GM21786 (cell line): ENCODE data around the gene NRL.
A peak's percentile ranks its signal among the peaks of the same experiment; 100 is the strongest.

ENCODE experiments used
- ATAC-seq: cut with Tn5 transposase; IDR thresholded peaks from one replicate; pipeline ENCODE4 v1.9.1; 2021; ENCODE audit not compliant: unreplicated experiment

Gene NRL

DNA sequence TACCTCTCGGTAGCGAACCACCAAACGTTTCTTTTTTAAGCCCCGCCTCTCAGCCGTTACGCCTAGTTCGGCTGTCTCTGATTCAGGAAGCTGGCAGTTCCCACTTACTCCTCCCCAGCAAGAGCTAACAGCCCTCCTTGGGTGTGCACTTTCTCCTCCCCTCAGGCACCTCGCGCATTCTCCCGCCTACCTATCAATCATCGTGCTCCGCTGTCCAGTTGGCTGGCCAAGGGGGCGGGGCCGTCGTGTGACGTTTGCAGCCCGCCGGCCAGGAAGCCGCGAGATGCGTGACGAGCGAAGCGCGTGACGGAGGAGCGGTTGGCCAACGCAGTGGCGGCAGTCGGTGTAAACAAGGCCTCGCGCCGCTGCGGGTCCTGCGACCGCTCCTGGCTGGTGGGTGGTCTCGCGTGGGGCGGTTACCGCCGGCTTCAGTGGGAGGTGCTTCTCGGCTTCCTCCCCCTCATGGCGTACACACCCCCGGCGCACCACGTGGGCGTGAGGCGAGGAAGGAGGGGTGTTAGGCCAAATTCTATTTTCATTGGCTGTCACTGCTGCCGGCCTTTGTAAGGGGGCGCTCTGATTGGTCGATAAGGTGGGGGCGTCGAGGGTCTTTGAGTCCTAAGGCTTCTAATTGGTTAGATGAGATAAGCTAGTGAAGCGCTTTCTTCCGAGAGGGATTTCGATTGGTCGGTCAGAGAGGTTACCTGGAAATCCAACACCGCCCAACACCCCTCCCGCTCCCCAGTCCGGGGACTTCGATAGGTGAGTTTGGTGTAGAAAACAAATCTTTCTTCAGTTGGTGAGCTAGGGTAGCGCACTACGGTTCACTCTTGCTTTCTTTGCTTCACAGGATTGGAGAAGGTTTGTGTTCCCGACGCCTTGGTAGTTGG lies at the start of gene NRL, which contains the start of gene DCAF11:
NRL (minus strand) TSS at position 418 of the 890 bp plus-strand sequence. CDS start 32,101 bp downstream, outside the sequence.
DCAF11 (plus strand) TSS at position 246 of the 890 bp plus-strand sequence. CDS start 818 bp downstream, outside the sequence.
- ATAC-seq: peak; percentile 87

DNA sequence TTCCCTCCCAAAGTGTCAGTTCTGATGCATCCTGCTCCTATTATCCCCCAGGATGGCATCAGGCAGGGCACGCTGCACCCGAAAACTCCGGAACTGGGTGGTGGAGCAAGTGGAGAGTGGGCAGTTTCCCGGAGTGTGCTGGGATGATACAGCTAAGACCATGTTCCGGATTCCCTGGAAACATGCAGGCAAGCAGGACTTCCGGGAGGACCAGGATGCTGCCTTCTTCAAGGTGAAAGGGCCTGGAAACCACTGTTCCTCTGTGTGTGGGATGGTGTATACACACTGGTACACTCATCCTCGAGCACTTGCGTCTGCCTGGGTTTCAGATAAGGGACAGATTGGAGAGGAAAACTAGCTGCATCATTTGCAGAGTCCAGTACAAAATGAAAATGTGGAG lies 47.3 kb upstream of the NRL start:
- ATAC-seq: no peak

DNA sequence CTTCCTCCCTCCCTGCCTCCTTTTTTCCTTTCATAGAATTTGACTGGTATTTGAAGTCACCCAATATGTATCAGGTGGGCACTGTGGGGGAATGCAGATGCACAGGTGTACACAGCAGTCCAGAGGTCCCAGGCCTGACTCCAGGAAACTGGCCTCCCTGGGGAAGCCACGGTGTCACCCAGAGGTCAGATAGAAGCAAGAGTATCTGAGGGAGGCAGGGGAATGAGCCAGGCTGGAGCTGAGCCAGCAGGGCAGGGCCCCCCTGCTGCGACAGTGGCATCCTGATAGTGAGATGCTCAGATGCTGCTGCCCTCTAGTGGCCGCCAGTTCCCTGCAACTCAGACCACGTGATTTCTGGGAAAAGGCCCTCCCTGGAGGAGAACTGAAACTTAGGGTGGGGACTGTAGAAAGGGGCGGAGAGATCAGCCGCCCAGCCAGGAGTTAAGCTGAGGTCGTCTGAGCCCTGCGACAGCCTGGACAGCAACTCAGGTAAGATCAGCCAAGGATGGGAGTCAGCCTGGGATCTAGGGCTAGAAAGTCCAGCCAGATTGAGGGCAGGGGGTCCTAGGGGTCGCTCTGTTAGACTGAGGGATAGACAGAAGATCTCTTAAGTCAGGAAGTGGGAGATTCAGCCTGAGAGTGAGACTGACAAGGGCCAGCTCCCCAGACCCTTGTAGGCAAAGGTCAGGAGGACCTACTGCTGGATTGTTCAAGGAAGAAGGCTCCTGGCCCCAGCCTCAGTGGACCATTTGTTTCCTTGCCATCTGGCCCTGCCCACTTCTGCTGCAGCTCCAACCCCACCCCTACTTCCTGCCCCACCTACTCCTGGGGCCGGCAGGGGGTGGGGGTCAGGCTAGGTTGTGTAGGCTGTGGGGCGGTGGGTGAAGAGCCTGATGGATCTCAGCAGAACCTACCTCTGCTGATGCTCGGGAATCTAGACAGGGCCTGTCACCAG lies 46.4 kb upstream of the NRL start, which contains the start of gene IRF9:
IRF9 (plus strand) TSS at position 416 of the 955 bp plus-strand sequence. CDS start 880 bp downstream, outside the sequence.
- peak; percentile 84 for ATAC-seq

DNA sequence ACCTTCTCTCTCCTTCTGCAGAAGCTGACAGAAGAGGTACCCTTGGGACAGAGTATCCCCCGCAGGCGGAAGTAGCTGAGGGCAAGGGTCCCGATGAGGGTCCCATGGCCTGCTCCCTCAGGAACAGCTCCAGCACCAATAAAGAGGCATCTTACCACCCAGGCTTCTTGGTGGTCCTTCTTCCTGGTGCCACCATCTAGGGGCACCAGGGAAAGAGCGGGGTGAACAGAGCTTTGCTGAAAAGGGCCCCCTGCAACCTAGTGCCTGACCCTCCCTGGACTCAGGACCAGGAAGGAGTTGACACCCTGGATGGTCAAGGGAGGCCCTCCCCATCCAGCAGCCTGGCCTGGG lies 45.7 kb upstream of the NRL start:
- no peak for ATAC-seq

DNA sequence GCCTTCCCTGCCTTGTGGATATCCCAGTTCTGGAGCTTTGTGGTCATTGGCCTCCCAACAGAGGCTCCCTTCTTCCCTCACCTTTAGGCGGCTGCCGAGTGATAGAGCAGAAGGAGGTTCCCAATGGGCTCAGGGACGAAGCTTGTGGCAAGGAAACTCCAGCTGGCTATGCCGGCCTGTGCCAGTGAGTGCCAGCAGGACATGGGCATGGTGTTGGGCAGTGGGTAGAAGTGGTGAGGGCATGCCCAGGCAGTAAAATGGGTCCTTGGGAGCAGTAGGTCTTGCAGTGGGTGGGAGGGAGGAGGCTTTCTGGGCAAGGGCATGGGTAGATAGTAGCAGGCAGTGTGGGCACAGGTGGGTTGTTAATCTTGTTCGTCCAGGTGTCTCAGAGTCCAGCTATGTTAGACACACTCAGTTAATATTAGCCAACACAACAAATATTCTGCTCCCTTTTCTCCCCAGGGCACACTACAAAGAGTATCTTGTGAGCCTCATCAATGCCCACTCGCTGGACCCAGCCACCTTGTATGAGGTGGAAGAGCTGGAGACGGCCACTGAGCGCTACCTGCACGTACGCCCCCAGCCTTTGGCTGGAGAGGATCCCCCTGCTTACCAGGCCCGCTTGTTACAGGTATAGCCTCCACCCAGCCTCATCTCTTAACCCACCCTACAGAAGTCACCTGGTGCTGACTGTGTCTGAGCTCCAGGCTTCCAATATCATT lies 45.2 kb upstream of the NRL start:
- no peak for ATAC-seq

DNA sequence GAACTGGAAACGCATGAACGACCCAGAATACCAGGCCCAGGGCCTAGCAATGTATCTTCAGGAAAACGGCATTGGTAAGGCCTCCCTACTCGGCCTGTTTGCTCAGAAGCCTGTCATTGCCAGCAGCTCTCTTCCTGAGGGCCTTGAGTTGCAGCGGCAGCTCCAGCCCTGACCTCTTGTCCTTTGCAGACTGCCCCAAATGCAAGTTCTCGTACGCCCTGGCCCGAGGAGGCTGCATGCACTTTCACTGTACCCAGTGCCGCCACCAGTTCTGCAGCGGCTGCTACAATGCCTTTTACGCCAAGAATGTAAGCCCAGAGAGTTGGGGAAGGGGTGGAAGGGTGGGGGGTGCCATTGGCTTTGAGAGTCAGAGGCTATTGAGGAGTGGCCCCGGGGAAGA lies 42.6 kb upstream of the NRL start:
- ATAC-seq: no peak

DNA sequence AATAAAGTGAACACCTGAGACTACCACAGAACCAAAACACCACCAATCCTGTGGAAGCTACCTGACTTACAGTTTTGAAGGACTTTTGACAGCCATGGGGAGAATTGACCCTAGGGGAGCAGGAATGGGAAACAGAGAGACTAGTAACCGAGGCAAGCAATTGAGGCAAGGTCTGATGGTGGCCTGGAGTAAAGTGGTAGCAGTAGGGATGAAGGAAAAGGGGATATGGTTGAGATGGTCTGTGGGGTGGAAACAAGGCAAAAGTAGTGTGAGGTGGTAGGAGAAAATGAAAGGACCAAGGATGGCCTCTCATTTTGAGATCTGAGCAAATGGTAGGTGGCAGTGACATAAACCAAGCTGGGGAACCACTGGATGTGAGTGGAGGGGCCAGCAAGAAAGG lies 42.1 kb upstream of the NRL start:
- ATAC-seq: no peak

DNA sequence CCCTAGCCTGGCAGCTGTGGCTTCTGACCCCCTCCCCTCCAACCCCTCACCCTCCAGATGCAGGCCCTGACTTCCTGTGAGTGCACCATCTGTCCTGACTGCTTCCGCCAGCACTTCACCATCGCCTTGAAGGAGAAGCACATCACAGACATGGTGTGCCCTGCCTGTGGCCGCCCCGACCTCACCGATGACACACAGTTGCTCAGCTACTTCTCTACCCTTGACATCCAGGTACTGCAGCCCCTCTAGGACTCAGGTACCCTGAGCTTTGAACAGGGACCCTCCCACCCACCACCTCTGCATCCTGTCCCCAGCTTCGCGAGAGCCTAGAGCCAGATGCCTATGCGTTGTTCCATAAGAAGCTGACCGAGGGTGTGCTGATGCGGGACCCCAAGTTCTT lies 40.4 kb upstream of the NRL start:
- no peak for ATAC-seq

DNA sequence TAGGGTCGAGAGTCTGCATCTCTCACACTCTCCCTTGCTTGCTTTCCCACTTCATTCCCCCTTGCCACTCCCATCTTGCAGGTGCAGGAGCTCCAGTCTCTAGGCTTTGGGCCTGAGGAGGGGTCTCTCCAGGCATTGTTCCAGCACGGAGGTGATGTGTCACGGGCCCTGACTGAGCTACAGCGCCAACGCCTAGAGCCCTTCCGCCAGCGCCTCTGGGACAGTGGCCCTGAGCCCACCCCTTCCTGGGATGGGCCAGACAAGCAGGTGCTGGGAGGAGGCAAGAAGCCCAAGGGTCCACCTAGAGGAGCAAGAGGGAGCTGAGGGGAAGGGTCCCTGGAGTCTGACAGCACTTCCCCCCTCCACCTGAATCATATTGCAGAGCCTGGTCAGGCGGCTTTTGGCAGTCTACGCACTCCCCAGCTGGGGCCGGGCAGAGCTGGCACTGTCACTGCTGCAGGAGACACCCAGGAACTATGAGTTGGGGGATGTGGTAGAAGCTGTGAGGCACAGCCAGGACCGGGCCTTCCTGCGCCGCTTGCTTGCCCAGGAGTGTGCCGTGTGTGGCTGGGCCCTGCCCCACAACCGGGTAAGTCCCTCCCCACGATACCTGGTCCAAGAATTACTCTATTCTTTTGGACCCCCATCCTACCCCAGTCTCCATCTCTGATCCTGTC lies 36.8 kb upstream of the NRL start:
- no peak for ATAC-seq

DNA sequence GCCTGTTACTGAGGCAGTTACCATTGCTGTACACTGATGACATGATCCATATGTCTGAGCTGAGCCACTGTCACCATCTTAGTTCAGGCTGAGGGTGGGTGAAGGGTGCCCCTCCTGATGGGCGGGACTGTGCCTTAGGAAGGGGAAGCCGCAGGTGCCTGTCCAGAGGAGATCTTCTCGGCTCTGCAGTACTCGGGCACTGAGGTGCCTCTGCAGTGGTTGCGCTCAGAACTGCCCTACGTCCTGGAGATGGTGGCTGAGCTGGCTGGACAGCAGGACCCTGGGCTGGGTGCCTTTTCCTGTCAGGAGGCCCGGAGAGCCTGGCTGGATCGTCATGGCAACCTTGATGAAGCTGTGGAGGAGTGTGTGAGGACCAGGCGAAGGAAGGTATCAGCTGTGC lies 36.2 kb upstream of the NRL start:
- no peak for ATAC-seq

DNA sequence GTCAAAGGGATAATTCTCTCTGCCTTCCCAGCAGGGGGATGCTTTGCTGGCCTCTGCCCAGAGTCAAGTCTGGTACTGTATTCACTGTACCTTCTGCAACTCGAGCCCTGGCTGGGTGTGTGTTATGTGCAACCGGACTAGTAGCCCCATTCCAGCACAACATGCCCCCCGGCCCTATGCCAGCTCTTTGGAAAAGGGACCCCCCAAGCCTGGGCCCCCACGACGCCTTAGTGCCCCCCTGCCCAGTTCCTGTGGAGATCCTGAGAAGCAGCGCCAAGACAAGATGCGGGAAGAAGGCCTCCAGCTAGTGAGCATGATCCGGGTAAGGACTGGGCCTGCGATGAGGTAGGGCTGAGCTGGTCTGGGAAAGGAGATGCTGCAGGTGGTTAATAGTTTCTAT lies 35.8 kb upstream of the NRL start:
- ATAC-seq: no peak

DNA sequence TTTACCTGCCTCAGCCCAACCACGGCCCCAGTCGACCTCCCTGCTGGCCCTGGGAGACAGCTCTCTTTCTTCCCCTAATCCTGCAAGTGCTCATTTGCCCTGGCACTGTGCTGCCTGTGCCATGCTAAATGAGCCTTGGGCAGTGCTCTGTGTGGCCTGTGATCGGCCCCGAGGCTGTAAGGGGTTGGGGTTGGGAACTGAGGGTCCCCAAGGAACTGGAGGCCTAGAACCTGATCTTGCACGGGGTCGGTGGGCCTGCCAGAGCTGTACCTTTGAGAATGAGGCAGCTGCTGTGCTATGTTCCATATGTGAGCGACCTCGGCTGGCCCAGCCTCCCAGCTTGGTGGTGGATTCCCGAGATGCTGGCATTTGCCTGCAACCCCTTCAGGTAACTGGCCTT lies 35.3 kb upstream of the NRL start:
- no peak for ATAC-seq

DNA sequence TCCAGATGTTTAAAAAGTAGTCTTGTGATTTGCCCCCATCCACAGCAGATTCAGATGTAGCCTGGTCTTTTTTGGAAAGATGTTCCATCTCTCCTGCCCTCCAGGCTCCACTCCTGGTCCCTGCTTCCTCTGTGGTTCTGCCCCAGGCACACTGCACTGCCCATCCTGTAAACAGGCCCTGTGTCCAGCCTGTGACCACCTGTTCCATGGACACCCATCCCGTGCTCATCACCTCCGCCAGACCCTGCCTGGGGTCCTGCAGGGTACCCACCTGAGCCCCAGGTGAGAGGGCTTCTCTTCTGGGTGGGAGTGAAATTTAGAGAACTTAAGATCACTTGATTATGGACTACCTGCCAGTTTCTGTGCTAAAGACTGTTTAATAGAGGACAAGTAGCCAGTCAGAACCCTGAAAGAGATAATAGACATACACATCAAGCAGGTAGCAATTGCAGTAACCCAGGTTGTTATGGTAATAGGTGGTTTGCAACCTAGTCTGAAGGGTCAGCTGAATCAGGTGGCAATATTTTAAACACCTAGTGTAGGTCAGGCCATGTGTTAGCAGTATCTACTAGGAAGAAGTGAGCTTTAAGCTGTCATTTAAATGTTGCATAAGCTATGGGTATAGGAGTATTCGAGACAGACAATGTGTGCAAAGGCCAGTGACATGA lies 34.7 kb upstream of the NRL start:
- ATAC-seq: no peak

DNA sequence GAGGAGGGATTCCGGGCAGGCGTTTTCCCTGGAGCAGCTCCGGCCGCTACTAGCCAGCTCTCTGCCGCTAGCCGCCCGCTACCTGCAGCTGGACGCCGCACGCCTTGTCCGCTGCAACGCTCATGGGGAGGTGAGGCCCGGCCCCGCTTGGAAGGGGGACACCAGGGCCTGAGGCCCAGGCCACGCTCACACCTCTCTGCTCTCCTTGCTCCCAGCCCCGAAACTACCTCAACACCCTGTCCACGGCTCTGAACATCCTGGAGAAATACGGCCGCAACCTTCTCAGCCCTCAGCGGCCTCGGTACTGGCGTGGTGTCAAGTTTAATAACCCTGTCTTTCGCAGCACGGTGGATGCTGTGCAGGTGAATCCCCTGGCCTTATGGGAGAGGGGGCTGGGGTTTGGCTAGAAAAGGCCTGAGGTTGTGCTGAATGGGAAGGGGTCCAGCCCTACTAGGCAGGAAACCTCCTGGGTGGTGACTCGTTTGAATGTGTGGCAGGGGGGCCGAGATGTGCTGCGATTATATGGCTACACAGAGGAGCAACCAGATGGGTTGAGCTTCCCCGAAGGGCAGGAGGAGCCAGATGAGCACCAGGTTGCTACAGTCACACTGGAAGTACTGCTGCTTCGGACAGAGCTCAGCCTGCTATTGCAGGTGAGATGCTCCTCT lies 33.1 kb upstream of the NRL start:
- ATAC-seq: no peak

DNA sequence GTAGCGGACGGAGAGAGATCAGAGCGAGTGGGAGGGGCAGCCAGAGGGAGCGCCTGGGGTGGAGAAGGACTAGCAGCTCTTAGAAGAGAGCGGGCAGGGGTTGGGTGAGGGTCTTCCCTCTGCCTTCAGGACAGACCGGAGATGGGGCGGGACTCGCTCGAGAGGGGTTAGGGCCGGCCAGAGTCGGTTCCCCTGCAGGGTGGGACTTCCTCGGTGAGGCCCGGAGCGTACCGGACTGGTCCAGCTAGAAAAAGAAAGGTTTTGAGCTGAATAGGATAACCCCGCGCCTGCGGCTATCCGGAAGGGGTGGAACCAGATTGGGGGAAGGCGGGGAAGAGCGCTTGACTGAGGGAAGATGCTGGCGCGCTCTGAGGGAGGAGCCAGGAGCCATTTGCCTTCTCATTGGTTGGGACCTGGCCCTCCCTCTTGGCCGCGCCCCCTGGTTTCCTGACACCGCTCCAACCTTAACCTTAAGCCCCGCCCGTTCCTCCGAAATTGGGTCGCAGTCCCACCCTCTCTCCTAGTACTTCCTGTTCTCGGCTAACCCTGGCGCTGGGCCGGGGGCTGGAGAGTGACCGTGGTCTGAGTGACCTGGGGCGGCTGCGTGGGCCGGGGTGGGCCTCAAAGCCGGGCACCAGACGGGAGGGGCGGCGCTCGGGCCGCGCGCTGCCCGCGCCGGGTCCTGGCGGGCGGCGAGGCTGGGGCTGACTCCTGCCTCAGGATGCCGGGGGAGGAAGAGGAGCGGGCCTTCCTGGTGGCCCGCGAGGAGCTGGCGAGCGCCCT lies 32.4 kb upstream of the NRL start, which contains the start of gene RNF31:
RNF31 (plus strand) TSS at position 521 of the 783 bp plus-strand sequence; CDS start at position 722, 201 bp downstream.
- peak; percentile 78 for ATAC-seq

DNA sequence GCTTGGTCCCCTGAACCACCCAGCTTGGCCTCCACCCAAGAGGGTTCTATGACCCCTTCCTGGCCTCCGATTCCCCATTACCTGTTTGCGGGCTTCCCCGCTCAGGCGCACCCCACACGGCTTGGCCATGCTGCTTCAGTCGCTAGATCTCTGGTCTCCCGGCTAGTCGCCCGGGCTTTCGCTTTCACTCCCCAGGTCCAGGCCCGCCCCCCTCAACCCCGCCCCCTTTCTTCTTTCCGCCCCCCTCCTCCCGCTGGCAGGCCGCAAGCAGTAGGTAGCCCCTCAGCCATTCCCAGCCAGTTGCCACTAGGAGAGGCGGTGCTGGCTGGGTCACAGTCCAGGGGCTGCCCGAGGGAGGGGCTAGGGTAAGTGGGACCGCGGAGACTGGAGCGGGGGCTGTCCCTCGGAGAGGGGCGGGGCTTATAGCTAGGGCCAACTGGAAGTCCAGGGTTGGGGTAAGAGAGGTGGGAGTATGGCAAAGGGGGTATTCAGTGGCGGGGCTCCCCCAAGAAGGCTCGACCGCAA lies 31.8 kb upstream of the NRL start, which contains the start of gene PSME2:
PSME2 (minus strand) TSS at position 158 of the 525 bp plus-strand sequence; CDS start at position 129, 29 bp downstream.
- ATAC-seq: peak; percentile 58

DNA sequence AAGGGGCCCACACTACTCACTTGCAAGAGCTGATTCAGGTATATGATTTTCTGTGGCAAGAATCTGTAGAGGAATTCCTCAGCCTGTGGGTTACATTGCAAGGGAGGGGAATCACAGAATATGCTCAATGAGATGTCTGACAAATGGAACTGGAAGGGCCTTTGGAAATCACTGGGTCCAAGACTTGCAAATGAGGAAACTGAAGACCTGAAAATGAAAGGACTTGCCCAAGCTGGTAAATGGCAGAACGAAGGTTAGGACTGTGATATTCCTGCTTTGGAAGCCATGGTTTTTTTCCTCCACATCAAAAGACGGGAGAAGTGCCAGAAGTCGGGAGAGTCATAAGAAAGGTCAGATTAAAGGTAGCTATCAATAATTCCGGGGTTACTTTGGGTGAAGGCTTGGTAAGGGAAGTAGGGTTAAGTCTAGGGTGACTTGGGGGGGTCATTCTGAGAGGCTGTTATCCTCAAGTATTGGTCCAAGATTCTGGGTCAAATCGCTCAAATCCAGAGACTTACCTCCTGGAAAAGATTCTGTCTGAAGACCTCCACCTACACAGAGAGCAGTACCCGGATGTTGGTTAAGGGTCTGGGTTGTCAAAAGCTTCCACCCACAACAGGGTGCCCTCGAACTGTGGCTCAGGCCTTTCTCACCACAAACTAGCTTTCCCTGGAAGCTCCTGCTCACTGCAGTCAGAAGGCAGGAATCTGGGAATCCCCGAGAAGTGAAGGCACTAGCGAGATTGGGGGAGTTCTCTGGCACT lies 31.1 kb upstream of the NRL start:
- ATAC-seq: no peak
